ENCODE results near the gene IL34. TPM values are rescaled to one million over a fixed set of nuclear protein-coding genes. Genes with fewer than 3 reads are reported as not detected.

Gene IL34
- total and polyA plus RNA-seq, 2 donors from 2014 or later: 5.9 to 7.4 TPM

GRCh38 chr16:70600730-70601129 is 45.6 kb upstream of the IL34 start:
- FAIRE-seq (no peak), DNase-seq (no peak)
- H3K27me3 ChIP-seq (ENCODE audit: control insufficient read depth, insufficient read depth, low read length): no peaks in the 10 kb centered on the region
- no peaks in the 10 kb centered on the region for H3K36me3 ChIP-seq (ENCODE audit: control insufficient read depth in 2 of 3, insufficient read depth in 3 of 3, low read length in 3 of 3)
- H3K9me3 ChIP-seq (ENCODE audit: control insufficient read depth in 2 of 3, insufficient read depth in 1 of 3, low read length in 3 of 3): no peaks in the 10 kb centered on the region
- no peak overlapping the region for H3K27ac ChIP-seq (ENCODE audit: low read depth in 2 of 2, low read length in 2 of 2)
- intact Hi-C loops (cut with DNase I): no loop called here
- H3K4me1 ChIP-seq (ENCODE audit: control insufficient read depth in 2 of 3, insufficient read depth in 2 of 3, low read depth in 1 of 3, low read length in 3 of 3): no peaks in the 10 kb centered on the region
- TF ChIP-seq, protein P1, sequence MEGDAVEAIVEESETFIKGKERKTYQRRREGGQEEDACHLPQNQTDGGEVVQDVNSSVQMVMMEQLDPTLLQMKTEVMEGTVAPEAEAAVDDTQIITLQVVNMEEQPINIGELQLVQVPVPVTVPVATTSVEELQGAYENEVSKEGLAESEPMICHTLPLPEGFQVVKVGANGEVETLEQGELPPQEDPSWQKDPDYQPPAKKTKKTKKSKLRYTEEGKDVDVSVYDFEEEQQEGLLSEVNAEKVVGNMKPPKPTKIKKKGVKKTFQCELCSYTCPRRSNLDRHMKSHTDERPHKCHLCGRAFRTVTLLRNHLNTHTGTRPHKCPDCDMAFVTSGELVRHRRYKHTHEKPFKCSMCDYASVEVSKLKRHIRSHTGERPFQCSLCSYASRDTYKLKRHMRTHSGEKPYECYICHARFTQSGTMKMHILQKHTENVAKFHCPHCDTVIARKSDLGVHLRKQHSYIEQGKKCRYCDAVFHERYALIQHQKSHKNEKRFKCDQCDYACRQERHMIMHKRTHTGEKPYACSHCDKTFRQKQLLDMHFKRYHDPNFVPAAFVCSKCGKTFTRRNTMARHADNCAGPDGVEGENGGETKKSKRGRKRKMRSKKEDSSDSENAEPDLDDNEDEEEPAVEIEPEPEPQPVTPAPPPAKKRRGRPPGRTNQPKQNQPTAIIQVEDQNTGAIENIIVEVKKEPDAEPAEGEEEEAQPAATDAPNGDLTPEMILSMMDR (IDR thresholded peaks at IDR 0.05; ENCODE audit: borderline replicate concordance, extremely low read depth, insufficient read depth): no peak
- H3K4me3 ChIP-seq (ENCODE audit: low read length in 3 of 3): no peak overlapping the region
- no peak overlapping the region for H3K9ac ChIP-seq (ENCODE audit: low read length in 3 of 3)

GRCh38 chr16:70601576-70602575 is 44.5 kb upstream of the IL34 start:
- no peaks in the 10 kb centered on the region for H3K4me1 ChIP-seq (ENCODE audit: control insufficient read depth in 2 of 3, insufficient read depth in 2 of 3, low read depth in 1 of 3, low read length in 3 of 3)
- DNase-seq (no peak), FAIRE-seq (no peak)
- H3K36me3 ChIP-seq (ENCODE audit: control insufficient read depth in 2 of 3, insufficient read depth in 3 of 3, low read length in 3 of 3): no peaks in the 10 kb centered on the region
- no peak overlapping the region for H3K27ac ChIP-seq (ENCODE audit: low read depth in 2 of 2, low read length in 2 of 2)
- H3K9ac ChIP-seq (ENCODE audit: low read length in 3 of 3): no peak overlapping the region
- intact Hi-C loops (cut with DNase I): no loop called here
- TF ChIP-seq, protein P1 (IDR thresholded peaks at IDR 0.05; ENCODE audit: borderline replicate concordance, extremely low read depth, insufficient read depth): no peak
- H3K27me3 ChIP-seq (ENCODE audit: control insufficient read depth, insufficient read depth, low read length): no peaks in the 10 kb centered on the region
- H3K9me3 ChIP-seq (ENCODE audit: control insufficient read depth in 2 of 3, insufficient read depth in 1 of 3, low read length in 3 of 3): no peaks in the 10 kb centered on the region
- H3K4me3 ChIP-seq (ENCODE audit: low read length in 3 of 3): no peak overlapping the region

GRCh38 chr16:70602831-70603230 is 43.5 kb upstream of the IL34 start:
- no peak overlapping the region for H3K27ac ChIP-seq (ENCODE audit: low read depth in 2 of 2, low read length in 2 of 2)
- no peaks in the 10 kb centered on the region for H3K36me3 ChIP-seq (ENCODE audit: control insufficient read depth in 2 of 3, insufficient read depth in 3 of 3, low read length in 3 of 3)
- H3K4me1 ChIP-seq (ENCODE audit: control insufficient read depth in 2 of 3, insufficient read depth in 2 of 3, low read depth in 1 of 3, low read length in 3 of 3): no peaks in the 10 kb centered on the region
- intact Hi-C loops (cut with DNase I): no loop called here
- TF ChIP-seq, protein P1 (IDR thresholded peaks at IDR 0.05; ENCODE audit: borderline replicate concordance, extremely low read depth, insufficient read depth): no peak
- no peak for FAIRE-seq
- H3K9ac ChIP-seq (ENCODE audit: low read length in 3 of 3): no peak overlapping the region
- no peak for DNase-seq
- no peaks in the 10 kb centered on the region for H3K9me3 ChIP-seq (ENCODE audit: control insufficient read depth in 2 of 3, insufficient read depth in 1 of 3, low read length in 3 of 3)
- no peaks in the 10 kb centered on the region for H3K27me3 ChIP-seq (ENCODE audit: control insufficient read depth, insufficient read depth, low read length)
- H3K4me3 ChIP-seq (ENCODE audit: low read length in 3 of 3): no peak overlapping the region

Measured in kidney (tissue), 14 donors.